Breast epithelium (tissue), 3 donors: ENCODE measurements around the gene IZUMO1R. TPM values are rescaled to one million over a fixed set of nuclear protein-coding genes. Genes with fewer than 3 reads are reported as not detected.

ENCODE experiments used
- total RNA-seq, 3 donors: library from RNA; depleted of rRNA; stranded (reverse); fragments of >200 nt; gene quantifications; one replicate each; pipeline ENCODE4 v1.1.0, GENCODE V29; 2016

The IZUMO1R gene
- total RNA-seq, 3 donors from 2014 or later, result not detected

Other genes starting within 250 kb of the IZUMO1R start
- gene PANX1, start 175.7 kb upstream of the IZUMO1R start, total RNA-seq, result 10 to 100 TPM; 16.7 to 20.3 (median 17.7) TPM
- 1 to 10 TPM in 1 of 3 donors, under 1 TPM in 1, not detected in 1; 0.15 to 3.3 TPM for gene GPR83, start 96.8 kb downstream of the IZUMO1R start, total RNA-seq
- 10 to 100 TPM; 18.1 to 33.1 (median 22.3) TPM for gene MRE11, start 189.3 kb downstream of the IZUMO1R start, total RNA-seq
- gene ANKRD49, start 189.4 kb downstream of the IZUMO1R start, total RNA-seq, result 10 to 100 TPM; 18.4 to 23.6 (median 21.3) TPM
- not detected for gene C11orf97, start 207.9 kb downstream of the IZUMO1R start, total RNA-seq
- gene FUT4, start 239.3 kb downstream of the IZUMO1R start, total RNA-seq, result 1 to 10 TPM; 3.9 to 9.4 (median 5.3) TPM